Measurements from ENCODE around the gene ATCAY.
"Not testable (repeated sequence)": the region's sequence is repeated elsewhere in the genome, so short reads cannot be mapped to it uniquely, and the experiment has no call there.

ATCAY gene

GRCh38 chr19:3954107-3954506, 73.6 kb downstream of the ATCAY start:
- no peak overlapping the region for H3K4me3 ChIP-seq
- H3K4me1 ChIP-seq = no peaks in the 10 kb centered on the region
- DNase-seq (ENCODE audit: low spot score in 2 of 2) = no peak
- no peaks in the 10 kb centered on the region for H3K27me3 ChIP-seq (ENCODE audit: low read depth)
- in situ Hi-C loops (cut with MboI; ENCODE audit: low sequenced_read_pairs) = no loop called here
- peaks cover 14% of the 10 kb centered on the region for H3K36me3 ChIP-seq (replicated peaks)
- no peaks in the 10 kb centered on the region for H3K9me3 ChIP-seq

GRCh38 chr19:3955276-3955675, 74.8 kb downstream of the ATCAY start:
- peaks cover 25% of the 10 kb centered on the region for H3K36me3 ChIP-seq (replicated peaks)
- DNase-seq (ENCODE audit: low spot score in 2 of 2); H3K27me3 ChIP-seq (ENCODE audit: low read depth); H3K9me3 ChIP-seq; H3K4me3 ChIP-seq; H3K4me1 ChIP-seq; in situ Hi-C loops (cut with MboI; ENCODE audit: low sequenced_read_pairs): not testable (repeated sequence)

GRCh38 chr19:3955688-3956087, 75.2 kb downstream of the ATCAY start:
- Histone ChIP-seq H3K27me3 (ENCODE audit: low read depth) (no peaks in the 10 kb centered on the region), H3K4me1 (no peaks in the 10 kb centered on the region), H3K9me3 (no peaks in the 10 kb centered on the region), H3K36me3 (replicated peaks) (peaks cover 27% of the 10 kb centered on the region), H3K4me3 (no peak overlapping the region)
- no peak for DNase-seq (ENCODE audit: low spot score in 2 of 2)
- in situ Hi-C loops (cut with MboI; ENCODE audit: low sequenced_read_pairs) = no loop called here

GRCh38 chr19:3958836-3959765, 78.6 kb downstream of the ATCAY start:
- H3K9me3 ChIP-seq = no peaks in the 10 kb centered on the region
- H3K4me3 ChIP-seq = no peak overlapping the region
- in situ Hi-C loops (cut with MboI; ENCODE audit: low sequenced_read_pairs) = no loop called here
- H3K4me1 ChIP-seq = no peaks in the 10 kb centered on the region
- no peak for DNase-seq (ENCODE audit: low spot score in 2 of 2)
- peaks cover 52% of the 10 kb centered on the region for H3K36me3 ChIP-seq (replicated peaks)
- no peaks in the 10 kb centered on the region for H3K27me3 ChIP-seq (ENCODE audit: low read depth)

- peaks cover 56% of the 10 kb centered on the region for H3K36me3 ChIP-seq (replicated peaks)
Observed at GRCh38 chr19:3959766-3960131, 79.3 kb downstream of the ATCAY start.

GRCh38 chr19:3961007-3961406, 80.5 kb downstream of the ATCAY start:
- peaks cover 68% of the 10 kb centered on the region for H3K36me3 ChIP-seq (replicated peaks)

More at GRCh38 chr19:3959766-3960131, 79.3 kb downstream of the ATCAY start:
- no peaks in the 10 kb centered on the region for H3K4me1 ChIP-seq
- in situ Hi-C loops (cut with MboI; ENCODE audit: low sequenced_read_pairs) = no loop called here
- no peaks in the 10 kb centered on the region for H3K27me3 ChIP-seq (ENCODE audit: low read depth)
- H3K4me3 ChIP-seq = no peak overlapping the region
- no peak for DNase-seq (ENCODE audit: low spot score in 2 of 2)
- H3K9me3 ChIP-seq = no peaks in the 10 kb centered on the region

GRCh38 chr19:3963458-3964255, 83.2 kb downstream of the ATCAY start:
- no peaks in the 10 kb centered on the region for H3K9me3 ChIP-seq
- no peak for DNase-seq (ENCODE audit: low spot score in 2 of 2)
- H3K4me3 ChIP-seq = no peak overlapping the region
- peaks cover 82% of the 10 kb centered on the region for H3K36me3 ChIP-seq (replicated peaks)
- H3K27me3 ChIP-seq (ENCODE audit: low read depth) = no peaks in the 10 kb centered on the region
- 0 out of 2 replicates have a peak, but pooled peaks cover 2% of the 10 kb centered on the region for H3K4me1 ChIP-seq
- in situ Hi-C loops (cut with MboI; ENCODE audit: low sequenced_read_pairs) = no loop called here

More at GRCh38 chr19:3961007-3961406, 80.5 kb downstream of the ATCAY start:
- H3K27me3 ChIP-seq (ENCODE audit: low read depth) = no peaks in the 10 kb centered on the region
- in situ Hi-C loops (cut with MboI; ENCODE audit: low sequenced_read_pairs) = no loop called here
- DNase-seq (ENCODE audit: low spot score in 2 of 2) = no peak
- no peaks in the 10 kb centered on the region for H3K4me1 ChIP-seq
- H3K9me3 ChIP-seq = no peaks in the 10 kb centered on the region
- no peak overlapping the region for H3K4me3 ChIP-seq

- H3K27me3 ChIP-seq (ENCODE audit: low read depth) = no peaks in the 10 kb centered on the region
- peaks cover 10% of the 10 kb centered on the region for H3K4me1 ChIP-seq
- H3K4me3 ChIP-seq = no peak overlapping the region
- peaks cover 79% of the 10 kb centered on the region for H3K36me3 ChIP-seq (replicated peaks)
- in situ Hi-C loops (cut with MboI; ENCODE audit: low sequenced_read_pairs) = no loop called here
- DNase-seq (ENCODE audit: low spot score in 2 of 2) = no peak
- no peaks in the 10 kb centered on the region for H3K9me3 ChIP-seq
Observed at GRCh38 chr19:3964256-3965194, 84.0 kb downstream of the ATCAY start.

- no peak for DNase-seq (ENCODE audit: low spot score in 2 of 2)
- H3K36me3 ChIP-seq (replicated peaks) = peaks cover 67% of the 10 kb centered on the region
- no peaks in the 10 kb centered on the region for H3K27me3 ChIP-seq (ENCODE audit: low read depth)
- H3K4me1 ChIP-seq = peaks cover 14% of the 10 kb centered on the region
- in situ Hi-C loops (cut with MboI; ENCODE audit: low sequenced_read_pairs) = no loop called here
- H3K4me3 ChIP-seq = no peak overlapping the region
- H3K9me3 ChIP-seq = no peaks in the 10 kb centered on the region
Observed at GRCh38 chr19:3966051-3967017, 85.8 kb downstream of the ATCAY start.

- Histone ChIP-seq H3K36me3 (replicated peaks) (peaks cover 56% of the 10 kb centered on the region), H3K4me1 (peaks cover 14% of the 10 kb centered on the region)
- in situ Hi-C loops (cut with MboI; ENCODE audit: low sequenced_read_pairs); H3K4me3 ChIP-seq; H3K9me3 ChIP-seq; DNase-seq (ENCODE audit: low spot score in 2 of 2); H3K27me3 ChIP-seq (ENCODE audit: low read depth): not testable (repeated sequence)
Observed at GRCh38 chr19:3967983-3968382, 87.5 kb downstream of the ATCAY start.

- Histone ChIP-seq H3K27me3 (ENCODE audit: low read depth) (no peaks in the 10 kb centered on the region), H3K36me3 (replicated peaks) (peaks cover 48% of the 10 kb centered on the region), H3K4me1 (peaks cover 14% of the 10 kb centered on the region), H3K9me3 (no peaks in the 10 kb centered on the region), H3K4me3 (peak overlapping the region; percentile 96)
- in situ Hi-C loops (cut with MboI; ENCODE audit: low sequenced_read_pairs) = no loop called here
- peak; percentile 90 for DNase-seq (ENCODE audit: low spot score in 2 of 2)
Observed at GRCh38 chr19:3968556-3969434, 88.3 kb downstream of the ATCAY start.

Data from HAP-1 (cell line).